Measurements from ENCODE around the gene KRT13. TPM values are rescaled to one million over a fixed set of nuclear protein-coding genes. Genes with fewer than 3 reads are reported as not detected.

The KRT13 gene
- total and polyA plus RNA-seq, 2 of the 4 experiments (the other 2 are of a cell fraction), result 0.18 to 0.56 TPM

DNA sequence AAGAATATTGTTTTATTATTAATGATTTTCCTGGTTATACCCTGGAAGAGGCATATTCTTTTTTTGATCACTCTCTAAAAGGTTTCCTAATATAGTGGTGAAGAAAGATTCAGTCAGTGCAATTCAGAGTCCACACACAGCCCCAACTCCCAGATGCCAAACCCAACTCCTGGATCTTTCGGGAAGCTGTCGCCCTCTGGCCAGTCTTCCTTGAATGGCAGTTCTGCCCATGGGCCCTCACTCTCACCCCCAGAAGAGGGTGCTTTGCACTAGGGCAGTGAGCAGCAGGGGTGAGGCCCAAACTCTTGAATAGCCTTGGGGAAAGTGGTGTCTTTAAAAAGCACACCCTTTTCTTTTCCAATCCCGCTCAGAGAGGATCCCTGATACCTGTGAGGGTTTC is 49.2 kb downstream of the KRT13 start:
- intact Hi-C loops (cut with micrococcal nuclease), result no loop called here
- Histone ChIP-seq H3K4me1 (ENCODE audit: control insufficient read depth, insufficient read depth, low read length) (peaks cover 2% of the 10 kb centered on the region; the same call in 1 of the 2 replicates), H2BK20ac (ENCODE audit: low read depth, low read length) (no peak overlapping the region), H3K9me3 (ENCODE audit: control insufficient read depth, insufficient read depth, low read length) (peaks cover 14% of the 10 kb centered on the region), H3K9me1 (ENCODE audit: insufficient read depth, low read length) (no peaks in the 10 kb centered on the region), H2BK5ac (ENCODE audit: low read depth, low read length, poor library complexity, severe bottlenecking) (no peak overlapping the region), H3K36me3 (ENCODE audit: control insufficient read depth, insufficient read depth, low read length) (no peaks in the 10 kb centered on the region), H2AK9ac (replicated peaks; ENCODE audit: low read depth, low read length, poor library complexity) (no peak overlapping the region), H2BK120ac (ENCODE audit: low read depth, low read length) (no peak overlapping the region), H4K5ac (ENCODE audit: low read depth, low read length) (no peak overlapping the region), H4K20me1 (ENCODE audit: insufficient read depth, low read length) (no peaks in the 10 kb centered on the region), H3K4me3 (ENCODE audit: insufficient read depth, low read depth, low read length) (no peak overlapping the region), H3K18ac (ENCODE audit: low read depth, low read length) (no peak overlapping the region), H3K4me2 (ENCODE audit: low read depth, low read length) (no peak overlapping the region), H3K4ac (ENCODE audit: low read depth, low read length) (no peak overlapping the region), H2BK15ac (ENCODE audit: low read depth, low read length) (no peak overlapping the region), H2AFZ (replicated peaks; ENCODE audit: low read length, poor library complexity) (no peak overlapping the region), H3K79me1 (ENCODE audit: low read depth in 1 of 2, low read length in 2 of 2) (no peaks in the 10 kb centered on the region), H3K23ac (ENCODE audit: low read depth, low read length) (no peak overlapping the region), H3K56ac (ENCODE audit: extremely low read depth, insufficient read depth, low read length) (no peak overlapping the region), H4K8ac (ENCODE audit: low read depth in 2 of 2, low read length in 2 of 2) (no peak overlapping the region), H3K27ac (ENCODE audit: insufficient read depth, low read length) (no peak overlapping the region), H3K9ac (ENCODE audit: low read depth, low read length) (no peak overlapping the region), H2AK5ac (ENCODE audit: low read depth, low read length) (no peak overlapping the region), H4K91ac (ENCODE audit: insufficient read depth, low read depth, low read length) (no peak overlapping the region), H3K27me3 (ENCODE audit: control insufficient read depth, insufficient read depth, low read length) (peaks cover 14% of the 10 kb centered on the region), H3K14ac (replicated peaks; ENCODE audit: low read depth, low read length) (no peak overlapping the region)
- no peak for ATAC-seq (ENCODE audit: low read depth)
- DNase-seq, result no peak
- WGBS, 2 experiments (ENCODE audit: extremely low coverage in 2 of 2, insufficient read length in 1 of 2), result no CpG with 5 or more reads among the region's 3 CpGs
- CTCF ChIA-PET, result no interaction called here
- BruUV-seq (replicated peaks), result no TSS peak
- dilution Hi-C loops (cut with HindIII; ENCODE audit: low sequenced_read_pairs, unreplicated experiment), result no loop called here
- in situ Hi-C loops (cut with MboI; ENCODE audit: low sequenced_read_pairs), result no loop called here
- POLR2A ChIA-PET (ENCODE audit: unreplicated experiment), result no interaction called here
- 0 out of 2 replicates have a peak, but pooled peaks have one; percentile 11 for TF ChIP-seq CTCF (conservative IDR thresholded peaks at IDR 0.05; ENCODE audit: low read depth, low read length)
- peak; percentile 15; the same call in 1 of the 2 replicates for TF ChIP-seq RAD21 (IDR thresholded peaks at IDR 0.05; ENCODE audit: low read length)
- no peak for TF ChIP-seq NFE2L2 (IDR thresholded peaks at IDR 0.05; ENCODE audit: low read depth, low read length)

All from IMR-90 (cell line).